CD14-positive monocyte (primary cell): ENCODE data around the gene PLEKHJ1. TPM values are rescaled to one million over a fixed set of nuclear protein-coding genes. Genes with fewer than 3 reads are reported as not detected.

ENCODE experiments used
- DNase-seq, 3 donors: peaks; one replicate each; pipeline ENCODE4 v3.0.0-alpha.2; 2011 to 2022
- H2AFZ ChIP-seq: 2 replicates; pipeline ENCODE4 v1.6.0; 2012; ENCODE audit warnings: mild to moderate bottlenecking, low read depth, low read length, inconsistent platforms; ENCODE audit not compliant: insufficient read depth, poor library complexity, severe bottlenecking
- H3K27ac ChIP-seq, 2 donors: 1 replicate in 1 of 2; 2 replicates in 1 of 2; pipeline ENCODE4 v1.5.1; 2012 to 2013; ENCODE audit warnings: low read length in 2 of 2, control low read depth in 1 of 2, inconsistent platforms in 1 of 2, low read depth in 1 of 2, mild to moderate bottlenecking in 1 of 2
- H3K27me3 ChIP-seq, 2 donors: one replicate each; pipeline versions ENCODE4 v1.6.0 to v1.6.1; 2011 to 2013; ENCODE audit warnings: low read length in 2 of 2; ENCODE audit not compliant: control insufficient read depth in 2 of 2, insufficient read depth in 2 of 2
- H3K36me3 ChIP-seq, 2 donors: replicated peaks in 1 of 2; 1 replicate in 1 of 2; 2 replicates in 1 of 2; pipeline versions ENCODE4 v1.5.1 to v1.6.1; 2012 to 2013; ENCODE audit warnings: low read length in 2 of 2, control low read depth in 1 of 2, inconsistent platforms in 1 of 2, mild to moderate bottlenecking in 1 of 2; ENCODE audit not compliant: insufficient read depth in 2 of 2, control insufficient read depth in 1 of 2
- H3K4me1 ChIP-seq, 2 donors: 1 replicate in 1 of 2; 2 replicates in 1 of 2; pipeline versions ENCODE4 v1.5.1 to v1.6.1; 2012 to 2013; ENCODE audit warnings: low read length in 2 of 2, control low read depth in 1 of 2, inconsistent platforms in 1 of 2, mild to moderate bottlenecking in 1 of 2, moderate library complexity in 1 of 2; ENCODE audit not compliant: insufficient read depth in 2 of 2, control insufficient read depth in 1 of 2
- H3K4me2 ChIP-seq: replicated peaks from 2 replicates; pipeline ENCODE3; 2012; ENCODE audit warnings: low read length, moderate library complexity, mild to moderate bottlenecking; ENCODE audit not compliant: poor library complexity, severe bottlenecking; ENCODE audit errors: extremely low read depth
- H3K4me3 ChIP-seq, 3 experiments: fragments of 200-600 bp in 1 of 3; sonication (generic) in 1 of 3; replicated peaks in 1 of 3; 1 replicate in 2 of 3; 2 replicates in 1 of 3; pipeline ENCODE4 v1.5.1; 2011 to 2013; ENCODE audit warnings: low read length in 3 of 3, mild to moderate bottlenecking in 3 of 3, control low read depth in 2 of 3, low read depth in 2 of 3, inconsistent platforms in 1 of 3, moderate library complexity in 1 of 3
- H3K79me2 ChIP-seq: 2 replicates; pipeline ENCODE4 v1.6.0; 2012; ENCODE audit warnings: mild to moderate bottlenecking, control low read depth, inconsistent platforms, low read length, moderate library complexity; ENCODE audit not compliant: insufficient read depth
- H3K9ac ChIP-seq: 2 replicates; pipeline ENCODE4 v1.6.0; 2017; ENCODE audit warnings: low read length, mild to moderate bottlenecking; ENCODE audit not compliant: insufficient read depth, poor library complexity, severe bottlenecking
- H3K9me3 ChIP-seq, 2 donors: replicated peaks in 1 of 2; 1 replicate in 1 of 2; 2 replicates in 1 of 2; pipeline versions ENCODE4 v1.5.1 to v1.6.1; 2012 to 2013; ENCODE audit warnings: low read length in 2 of 2, control low read depth in 1 of 2; ENCODE audit not compliant: control insufficient read depth in 1 of 2, insufficient read depth in 1 of 2
- H4K20me1 ChIP-seq: 2 replicates; pipeline ENCODE4 v1.6.0; 2012; ENCODE audit warnings: mild to moderate bottlenecking, low read length, control low read depth, moderate library complexity; ENCODE audit not compliant: insufficient read depth
- H3K27ac Mint-ChIP-seq, 7 donors: one replicate each; pipeline ENCODE4 v1.8.0; 2020; ENCODE audit warnings: mild to moderate bottlenecking in 7 of 7, mixed read lengths in 7 of 7, moderate library complexity in 6 of 7, inconsistent platforms in 2 of 7
- H3K27me3 Mint-ChIP-seq, 3 donors: one replicate each; pipeline ENCODE4 v1.8.0; 2021 to 2022; ENCODE audit warnings: low read depth in 3 of 3, mild to moderate bottlenecking in 3 of 3, mixed read lengths in 3 of 3, moderate library complexity in 3 of 3, inconsistent platforms in 1 of 3
- H3K36me3 Mint-ChIP-seq, 2 donors: one replicate each; pipeline ENCODE4 v1.8.0; 2020; ENCODE audit warnings: mixed read lengths in 2 of 2, inconsistent platforms in 1 of 2, mild to moderate bottlenecking in 1 of 2
- H3K4me1 Mint-ChIP-seq: one replicate; pipeline ENCODE4 v1.8.0; 2020; ENCODE audit warnings: mild to moderate bottlenecking, mixed read lengths
- H3K4me3 Mint-ChIP-seq, 2 donors: one replicate each; pipeline ENCODE4 v1.8.0; 2020; ENCODE audit warnings: mild to moderate bottlenecking in 2 of 2, mixed read lengths in 2 of 2, moderate library complexity in 1 of 2
- H3K9me3 Mint-ChIP-seq, 7 donors: one replicate each; pipeline ENCODE4 v1.8.0; 2020 to 2022; ENCODE audit warnings: mixed read lengths in 7 of 7, mild to moderate bottlenecking in 6 of 7, moderate library complexity in 6 of 7, inconsistent platforms in 2 of 7
- WGBS: methylation state at CpG from one replicate; pipeline ENCODE4 v1.1.5; 2013; ENCODE audit warnings: missing lambda C conversion rate; ENCODE audit not compliant: insufficient coverage; 5-methylcytosine and 5-hydroxymethylcytosine counted together
- intact Hi-C, 2 donors: fragments of 100-400 bp; cut with micrococcal nuclease; formaldehyde crosslinking; loops; one replicate each; pipeline versions ENCODE4 v1.15.0 to v1.15.1; 2023
- polyA plus RNA-seq, 3 donors: library from polyadenylated mRNA; depleted of rRNA in 1 of 3; unstranded in 2 of 3; stranded (reverse) in 1 of 3; fragments of 300-500 nt in 2 of 3; fragments of >200 nt in 1 of 3; fragmentation: Illumina TruSeq in 2 of 3; gene quantifications; 1 replicate in 2 of 3; 2 replicates in 1 of 3; pipeline ENCODE4 v1.2.3, GENCODE V29; 2012 to 2021
- TF ChIP-seq, protein P1 (sequence below): fragments of 200-600 bp; IDR thresholded peaks from one replicate; pipeline ENCODE4 v1.8.0; 2022; ENCODE audit warnings: antibody characterized with exemption, mild to moderate bottlenecking

PLEKHJ1 gene
- polyA plus RNA-seq, 3 donors, result 62.1 to 90.0 (median 69.0) TPM

DNA sequence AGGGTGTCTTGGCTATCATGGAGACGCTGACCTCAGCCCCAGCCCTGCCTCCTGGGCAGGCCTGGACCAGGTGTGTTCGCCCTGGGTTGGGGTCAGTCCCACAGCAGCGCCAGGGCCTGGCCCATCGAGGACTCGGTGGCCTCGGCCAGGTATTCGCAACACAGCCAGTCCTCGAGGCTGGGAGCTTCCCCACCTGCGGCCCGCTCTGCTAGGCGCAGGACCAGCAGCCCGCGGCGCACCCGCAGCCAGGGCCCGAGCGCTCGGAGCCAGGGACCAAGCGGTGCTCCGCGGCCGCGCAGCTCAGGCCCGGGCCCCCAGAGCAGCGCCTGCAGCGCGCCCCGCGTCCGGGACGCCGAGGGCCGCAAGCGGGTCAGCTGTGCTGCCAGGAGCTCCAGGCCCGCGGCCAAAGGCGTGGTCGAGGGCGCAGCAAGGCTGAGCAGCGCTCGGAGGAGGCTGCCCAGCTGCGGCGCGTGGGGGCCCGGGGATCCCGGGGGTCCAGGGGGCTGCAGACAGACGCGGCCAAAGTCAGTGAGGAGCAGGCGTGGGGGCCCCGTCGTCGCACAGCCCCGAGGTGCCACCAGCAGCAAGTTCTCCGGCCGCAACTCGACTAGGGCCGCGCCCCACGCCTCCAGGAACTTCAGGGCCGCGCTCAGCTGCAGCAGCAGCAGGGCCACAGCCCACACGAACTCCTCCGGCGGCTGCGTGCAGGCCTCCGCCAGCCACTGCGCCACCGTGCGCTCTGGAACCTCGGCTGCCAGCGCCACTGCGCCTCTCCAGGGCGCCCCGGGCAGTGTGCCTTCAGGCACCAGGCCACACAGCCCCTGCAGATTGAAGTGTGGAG lies 39.7 kb upstream of the PLEKHJ1 start:
- Mint-ChIP-seq H3K27ac (peak overlapping the region in 1 of 7 donors; percentile 6), H3K4me3 (no peak overlapping the region), H3K36me3 (peaks cover 34 to 66% of the 10 kb centered on the region in 2 donors), H3K27me3 (peaks cover 0 to 9% (median 2%) of the 10 kb centered on the region in 3 donors), H3K9me3 (peaks cover 0 to 2% (median 0%) of the 10 kb centered on the region in 7 donors), H3K4me1 (peaks cover 53% of the 10 kb centered on the region)
- Histone ChIP-seq H3K4me2 (peak overlapping the region; percentile 46), H4K20me1 (peaks cover 90% of the 10 kb centered on the region), H3K36me3 (peaks cover 33 to 40% of the 10 kb centered on the region in 2 donors), H3K9ac (no peak overlapping the region), H3K4me3 (no peak overlapping the region), H3K4me1 (peaks cover 48 to 61% of the 10 kb centered on the region in 2 donors), H3K27me3 (no peaks in the 10 kb centered on the region), H3K9me3 (no peaks in the 10 kb centered on the region), H2AFZ (no peak overlapping the region), H3K27ac (no peak overlapping the region), H3K79me2 (peaks cover 67% of the 10 kb centered on the region)
- WGBS, result 90% methylated on average over 74 of the region's 74 CpGs
- no peak for DNase-seq
- intact Hi-C loops, result loop anchor here (5.0 to 10.0 kb wide), 2 partner anchors 41 to 339 kb away; no protein-coding TSS in a partner anchor
- TF ChIP-seq, protein P1, sequence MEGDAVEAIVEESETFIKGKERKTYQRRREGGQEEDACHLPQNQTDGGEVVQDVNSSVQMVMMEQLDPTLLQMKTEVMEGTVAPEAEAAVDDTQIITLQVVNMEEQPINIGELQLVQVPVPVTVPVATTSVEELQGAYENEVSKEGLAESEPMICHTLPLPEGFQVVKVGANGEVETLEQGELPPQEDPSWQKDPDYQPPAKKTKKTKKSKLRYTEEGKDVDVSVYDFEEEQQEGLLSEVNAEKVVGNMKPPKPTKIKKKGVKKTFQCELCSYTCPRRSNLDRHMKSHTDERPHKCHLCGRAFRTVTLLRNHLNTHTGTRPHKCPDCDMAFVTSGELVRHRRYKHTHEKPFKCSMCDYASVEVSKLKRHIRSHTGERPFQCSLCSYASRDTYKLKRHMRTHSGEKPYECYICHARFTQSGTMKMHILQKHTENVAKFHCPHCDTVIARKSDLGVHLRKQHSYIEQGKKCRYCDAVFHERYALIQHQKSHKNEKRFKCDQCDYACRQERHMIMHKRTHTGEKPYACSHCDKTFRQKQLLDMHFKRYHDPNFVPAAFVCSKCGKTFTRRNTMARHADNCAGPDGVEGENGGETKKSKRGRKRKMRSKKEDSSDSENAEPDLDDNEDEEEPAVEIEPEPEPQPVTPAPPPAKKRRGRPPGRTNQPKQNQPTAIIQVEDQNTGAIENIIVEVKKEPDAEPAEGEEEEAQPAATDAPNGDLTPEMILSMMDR, result no peak

DNA sequence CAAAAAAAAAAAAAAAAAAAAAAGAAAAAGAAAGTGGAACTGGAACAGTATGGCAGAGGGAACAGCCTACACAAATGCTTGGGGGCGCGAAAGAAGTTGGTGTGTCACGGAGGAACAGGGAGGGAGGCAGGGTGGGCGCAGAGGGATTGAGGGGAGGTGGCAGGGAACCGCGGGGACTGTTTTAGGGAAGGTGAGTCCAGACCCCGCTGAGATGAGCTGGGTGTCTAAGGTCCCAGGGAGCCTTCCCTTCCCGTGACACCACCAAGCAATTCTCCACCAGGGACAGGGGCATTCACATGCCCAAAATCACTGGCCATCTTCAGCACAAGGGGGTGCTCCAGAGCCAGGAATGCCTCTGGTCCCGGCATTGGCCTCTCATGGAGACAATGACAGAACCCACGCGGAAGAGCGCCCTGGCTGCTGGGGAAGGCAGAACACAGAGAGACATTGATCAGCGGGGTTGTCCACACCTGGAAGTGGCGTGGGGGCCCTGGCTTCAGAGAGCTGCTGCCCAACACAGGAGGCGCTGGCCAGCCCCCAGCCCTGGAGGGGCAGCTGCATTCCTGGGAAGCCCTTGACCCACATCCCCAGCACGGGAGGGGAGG lies 38.9 kb upstream of the PLEKHJ1 start:
- peaks cover 70% of the 10 kb centered on the region for H3K79me2 ChIP-seq
- peaks cover 45% of the 10 kb centered on the region for H3K4me1 Mint-ChIP-seq
- peak overlapping the region in 1 of 3 experiments; percentile 100 for H3K4me3 ChIP-seq
- H3K4me2 ChIP-seq, result peak overlapping the region; percentile 46
- WGBS, result 46% methylated on average over 10 of the region's 16 CpGs
- intact Hi-C loops, result loop anchor here (5.0 to 10.0 kb wide), 4 partner anchors 42 to 340 kb away; partner anchors contain the start of genes DOT1L (in 1 of the 2), LSM7 (in 1 of the 2) and SPPL2B (in 1 of the 2)
- H3K9ac ChIP-seq, result no peak overlapping the region
- peak overlapping the region; percentile 35 to 92 (median 85) for H3K27ac Mint-ChIP-seq
- no peaks in the 10 kb centered on the region for H3K9me3 ChIP-seq
- H3K27me3 Mint-ChIP-seq, result peaks cover 0 to 5% (median 2%) of the 10 kb centered on the region in 3 donors
- H3K4me1 ChIP-seq, result peaks cover 42 to 54% of the 10 kb centered on the region in 2 donors
- peaks cover 33 to 40% of the 10 kb centered on the region in 2 donors for H3K36me3 ChIP-seq
- DNase-seq, result peak; percentile 56 to 67 (median 65)
- peaks cover 88% of the 10 kb centered on the region for H4K20me1 ChIP-seq
- H3K4me3 Mint-ChIP-seq, result peak overlapping the region in 1 of 2 donors; percentile 20
- peak overlapping the region; percentile 40 to 71 for H3K27ac ChIP-seq
- peaks cover 34 to 66% of the 10 kb centered on the region in 2 donors for H3K36me3 Mint-ChIP-seq
- peaks cover 0 to 2% (median 0%) of the 10 kb centered on the region in 7 donors for H3K9me3 Mint-ChIP-seq
- TF ChIP-seq, protein P1, result peak; percentile 64
- no peaks in the 10 kb centered on the region for H3K27me3 ChIP-seq
- no peak overlapping the region for H2AFZ ChIP-seq
